K562 (cell line): Measurements from ENCODE around the gene SAMD4A. TPM values are rescaled to one million over a fixed set of nuclear protein-coding genes. Genes with fewer than 3 reads are reported as not detected.

Experiments used
- ADNP ChIP-seq: fragments of 200-800 bp; sonication (Bioruptor generic); IDR thresholded peaks from 2 replicates; pipeline ENCODE4 v1.6.1; 2016; ENCODE audit warnings: missing genetic modification characterization, missing compliant biosample characterization
- ARID1B ChIP-seq: fragments of 450-650 bp; IDR thresholded peaks from 2 replicates; pipeline ENCODE4 v1.6.1; 2016; ENCODE audit warnings: antibody characterized with exemption, mild to moderate bottlenecking, inconsistent platforms
- BRF1 ChIP-seq: IDR thresholded peaks from 3 replicates; pipeline ENCODE4 v1.6.1; 2011; ENCODE audit warnings: borderline replicate concordance, mild to moderate bottlenecking; ENCODE audit not compliant: insufficient read length; ENCODE audit errors: extremely low read depth
- CTCF ChIP-seq, 3 experiments: IDR thresholded peaks in 2 of 3; conservative IDR thresholded peaks in 1 of 3; 2 replicates each; pipeline ENCODE4 v1.5.1; 2011 to 2012; ENCODE audit warnings: low read length in 3 of 3, mild to moderate bottlenecking in 3 of 3, control low read depth in 2 of 3, improper control_type of control experiment in 1 of 3, inconsistent platforms in 1 of 3, low read depth in 1 of 3, mixed read lengths in 1 of 3, moderate library complexity in 1 of 3; ENCODE audit not compliant: insufficient read depth in 2 of 3
- MTA1 ChIP-seq: fragments of 450-650 bp; IDR thresholded peaks from 2 replicates; pipeline ENCODE4 v1.6.1; 2017; ENCODE audit warnings: borderline replicate concordance
- SIN3A ChIP-seq, 2 experiments: fragments of 150-350 bp in 1 of 2; IDR thresholded peaks; 2 replicates each; pipeline ENCODE4 v1.6.1; 2011 to 2016; ENCODE audit warnings: borderline replicate concordance in 2 of 2, low read depth in 2 of 2, low read length in 2 of 2, mild to moderate bottlenecking in 2 of 2, moderate library complexity in 2 of 2; ENCODE audit not compliant: control insufficient read depth in 1 of 2
- ZHX1 ChIP-seq: fragments of 150-350 bp; conservative IDR thresholded peaks from 2 replicates; pipeline ENCODE4 v1.6.1; 2014; ENCODE audit warnings: low read length
- polyA plus RNA-seq, 8 experiments: library from polyadenylated mRNA; depleted of rRNA in 4 of 8; stranded (reverse) in 5 of 8; unstranded in 3 of 8; fragments of >200 nt; fragmentation: Nextera tagmentation in 2 of 8; fragmentation: Illumina TruSeq in 1 of 8; extraction: Ambion mirVana in 2 of 8; extraction: Trizol in 1 of 8; gene quantifications; 2 replicates each; pipeline versions ENCODE4 v1.2.1 to v1.2.3, GENCODE V29; 2011 to 2014; ENCODE audit warnings: inconsistent platforms in 1 of 8, missing spikeins in 1 of 8
- total RNA-seq, 7 experiments: library from RNA; depleted of rRNA in 6 of 7; stranded (reverse); fragments of >200 nt in 6 of 7; fragmentation: Illumina TruSeq in 2 of 7; extraction: Trizol in 2 of 7; gene quantifications; 2 replicates each; pipeline versions ENCODE4 v1.2.1 to v1.2.3, GENCODE V29; 2011 to 2021; ENCODE audit warnings: low replicate concordance in 1 of 7
- TF ChIP-seq, protein P1 (sequence below), 2 experiments: fragments of 450-650 bp; formaldehyde crosslinking in 1 of 2; IDR thresholded peaks; 2 replicates each; pipeline versions ENCODE4 v1.4.0 to v1.6.1; 2014 to 2020; ENCODE audit warnings: mild to moderate bottlenecking in 2 of 2, borderline replicate concordance in 1 of 2, low read depth in 1 of 2
- TF ChIP-seq, protein P2 (sequence below): fragments of 450-650 bp; formaldehyde crosslinking; IDR thresholded peaks from 2 replicates; pipeline ENCODE4 v1.4.0; 2022; ENCODE audit warnings: missing genetic modification characterization
- TF ChIP-seq, protein P3 (sequence below): sonication (generic); IDR thresholded peaks from 2 replicates; pipeline ENCODE4 v1.6.1; 2016

The SAMD4A gene
- total and polyA plus RNA-seq, 9 of the 15 experiments (the other 6 are each of a cell fraction or from before 2014, with no cell fraction given), result 0.66 to 6.8 (median 3.3) TPM

DNA sequence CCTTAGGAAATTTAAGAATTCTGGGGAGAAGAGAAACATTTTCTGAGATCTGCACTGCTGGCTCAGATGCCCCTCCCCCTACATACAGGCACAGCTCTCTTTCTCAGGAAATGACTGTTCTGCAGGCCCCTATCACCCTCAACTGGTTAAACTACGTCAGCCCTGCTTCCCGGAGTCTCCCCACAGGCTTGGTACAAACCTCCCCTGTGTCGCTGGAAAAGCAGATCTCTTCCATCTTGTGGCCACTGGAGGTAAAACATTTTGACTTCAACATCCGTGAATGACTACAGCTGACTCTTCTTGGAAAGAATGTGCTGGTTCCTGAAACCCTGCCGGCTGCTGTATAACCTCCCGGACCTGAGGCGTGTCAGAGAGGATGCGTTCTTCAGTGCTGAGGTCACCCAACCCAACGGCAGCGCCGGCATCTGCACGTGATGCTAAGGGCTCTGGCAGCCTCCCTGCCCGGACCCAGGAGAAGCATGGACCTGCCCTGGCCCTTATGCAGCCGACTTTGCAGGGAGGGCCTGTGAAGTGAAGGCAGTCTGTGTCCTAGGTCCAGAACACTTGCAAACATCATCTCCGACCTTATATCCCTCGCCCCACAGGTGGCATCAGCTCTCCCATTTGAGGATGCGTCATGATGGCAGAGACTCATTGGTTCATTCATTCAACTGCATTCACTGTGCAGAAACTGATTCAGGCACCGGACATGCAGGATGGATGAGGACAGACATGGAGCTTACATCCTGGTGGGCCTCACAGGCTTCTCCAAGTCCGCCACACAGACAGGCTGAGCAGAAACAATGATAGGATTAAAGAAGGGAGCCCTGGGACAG, 206.5 kb downstream of the SAMD4A start (continued):
- TF ChIP-seq, protein P1, sequence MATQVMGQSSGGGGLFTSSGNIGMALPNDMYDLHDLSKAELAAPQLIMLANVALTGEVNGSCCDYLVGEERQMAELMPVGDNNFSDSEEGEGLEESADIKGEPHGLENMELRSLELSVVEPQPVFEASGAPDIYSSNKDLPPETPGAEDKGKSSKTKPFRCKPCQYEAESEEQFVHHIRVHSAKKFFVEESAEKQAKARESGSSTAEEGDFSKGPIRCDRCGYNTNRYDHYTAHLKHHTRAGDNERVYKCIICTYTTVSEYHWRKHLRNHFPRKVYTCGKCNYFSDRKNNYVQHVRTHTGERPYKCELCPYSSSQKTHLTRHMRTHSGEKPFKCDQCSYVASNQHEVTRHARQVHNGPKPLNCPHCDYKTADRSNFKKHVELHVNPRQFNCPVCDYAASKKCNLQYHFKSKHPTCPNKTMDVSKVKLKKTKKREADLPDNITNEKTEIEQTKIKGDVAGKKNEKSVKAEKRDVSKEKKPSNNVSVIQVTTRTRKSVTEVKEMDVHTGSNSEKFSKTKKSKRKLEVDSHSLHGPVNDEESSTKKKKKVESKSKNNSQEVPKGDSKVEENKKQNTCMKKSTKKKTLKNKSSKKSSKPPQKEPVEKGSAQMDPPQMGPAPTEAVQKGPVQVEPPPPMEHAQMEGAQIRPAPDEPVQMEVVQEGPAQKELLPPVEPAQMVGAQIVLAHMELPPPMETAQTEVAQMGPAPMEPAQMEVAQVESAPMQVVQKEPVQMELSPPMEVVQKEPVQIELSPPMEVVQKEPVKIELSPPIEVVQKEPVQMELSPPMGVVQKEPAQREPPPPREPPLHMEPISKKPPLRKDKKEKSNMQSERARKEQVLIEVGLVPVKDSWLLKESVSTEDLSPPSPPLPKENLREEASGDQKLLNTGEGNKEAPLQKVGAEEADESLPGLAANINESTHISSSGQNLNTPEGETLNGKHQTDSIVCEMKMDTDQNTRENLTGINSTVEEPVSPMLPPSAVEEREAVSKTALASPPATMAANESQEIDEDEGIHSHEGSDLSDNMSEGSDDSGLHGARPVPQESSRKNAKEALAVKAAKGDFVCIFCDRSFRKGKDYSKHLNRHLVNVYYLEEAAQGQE (IDR thresholded peaks at IDR 0.05; ENCODE audit: borderline replicate concordance), result peak; percentile 87
- TF ChIP-seq, protein P1 (CRISPR knock-in tag; IDR thresholded peaks at IDR 0.05; ENCODE audit: low read depth), result no peak
- TF ChIP-seq ARID1B (peak; percentile 76), MTA1 (no peak), BRF1 (no peak), ADNP (tag) (no peak), CTCF (IDR thresholded peaks at IDR 0.05 in 2 of 3, conservative IDR thresholded peaks at IDR 0.05 in 1 of 3; ENCODE audit: insufficient read depth in 2 of 3, low read depth in 1 of 3, low read length in 3 of 3) (peak; percentile 75 to 89 (median 89)), SIN3A (IDR thresholded peaks at IDR 0.05; ENCODE audit: borderline replicate concordance in 2 of 2, control insufficient read depth in 1 of 2, low read depth in 2 of 2, low read length in 2 of 2) (no peak), ZHX1 (no peak)
- TF ChIP-seq, protein P2, sequence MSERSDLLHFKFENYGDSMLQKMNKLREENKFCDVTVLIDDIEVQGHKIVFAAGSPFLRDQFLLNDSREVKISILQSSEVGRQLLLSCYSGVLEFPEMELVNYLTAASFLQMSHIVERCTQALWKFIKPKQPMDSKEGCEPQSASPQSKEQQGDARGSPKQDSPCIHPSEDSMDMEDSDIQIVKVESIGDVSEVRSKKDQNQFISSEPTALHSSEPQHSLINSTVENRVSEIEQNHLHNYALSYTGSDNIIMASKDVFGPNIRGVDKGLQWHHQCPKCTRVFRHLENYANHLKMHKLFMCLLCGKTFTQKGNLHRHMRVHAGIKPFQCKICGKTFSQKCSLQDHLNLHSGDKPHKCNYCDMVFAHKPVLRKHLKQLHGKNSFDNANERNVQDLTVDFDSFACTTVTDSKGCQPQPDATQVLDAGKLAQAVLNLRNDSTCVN (CRISPR knock-in tag), result no peak
- TF ChIP-seq, protein P3, sequence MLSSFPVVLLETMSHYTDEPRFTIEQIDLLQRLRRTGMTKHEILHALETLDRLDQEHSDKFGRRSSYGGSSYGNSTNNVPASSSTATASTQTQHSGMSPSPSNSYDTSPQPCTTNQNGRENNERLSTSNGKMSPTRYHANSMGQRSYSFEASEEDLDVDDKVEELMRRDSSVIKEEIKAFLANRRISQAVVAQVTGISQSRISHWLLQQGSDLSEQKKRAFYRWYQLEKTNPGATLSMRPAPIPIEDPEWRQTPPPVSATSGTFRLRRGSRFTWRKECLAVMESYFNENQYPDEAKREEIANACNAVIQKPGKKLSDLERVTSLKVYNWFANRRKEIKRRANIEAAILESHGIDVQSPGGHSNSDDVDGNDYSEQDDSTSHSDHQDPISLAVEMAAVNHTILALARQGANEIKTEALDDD, result peak; percentile 86
